ENCODE data around the gene TARS1.

TARS1 gene

DNA sequence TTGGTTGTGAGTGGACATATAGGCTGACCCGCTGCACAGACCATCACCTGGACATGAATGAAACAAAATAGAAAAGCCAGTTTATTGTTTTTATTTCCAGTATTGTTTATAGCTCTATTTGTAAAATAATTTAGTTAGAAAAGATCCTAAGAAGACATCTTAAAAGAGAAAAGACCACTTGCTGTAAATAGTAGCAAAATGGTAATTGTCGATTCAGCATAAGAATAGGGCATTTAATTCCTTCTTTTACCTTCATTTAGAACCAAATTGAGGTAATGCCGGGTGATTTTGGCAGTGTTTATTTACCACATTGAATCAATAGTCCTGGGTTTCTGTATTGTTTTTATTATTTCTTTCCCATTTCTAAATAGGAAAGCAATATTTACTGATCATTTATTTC is 7.4 kb downstream of the TARS1 start (continued):
- no peak for TF ChIP-seq ZIC2 (tag by site-specific recombination; IDR thresholded peaks at IDR 0.05)
- TF ChIP-seq ZNF404 (tag by site-specific recombination; IDR thresholded peaks at IDR 0.05): no peak
- no peak for TF ChIP-seq ZNF658 (tag by site-specific recombination; IDR thresholded peaks at IDR 0.05)

DNA sequence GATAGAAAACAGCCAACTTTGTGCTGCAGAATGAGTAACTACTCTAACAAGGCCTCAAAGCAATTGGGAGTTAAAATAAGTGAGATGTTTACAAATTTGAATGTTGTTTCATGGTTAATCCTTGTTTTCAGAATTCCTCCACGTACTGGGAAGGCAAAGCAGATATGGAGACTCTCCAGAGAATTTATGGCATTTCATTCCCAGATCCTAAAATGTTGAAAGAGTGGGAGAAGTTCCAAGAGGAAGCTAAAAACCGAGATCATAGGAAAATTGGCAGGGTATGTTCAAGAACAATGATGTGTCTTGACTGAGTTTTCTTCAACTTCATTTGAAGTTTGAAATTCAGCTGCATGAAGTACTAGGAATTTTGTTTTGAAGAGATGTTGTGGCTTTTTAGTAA is 16.4 kb downstream of the TARS1 start:
- ChIA-PET CTCF (no interaction called here), POLR2A (no interaction called here)
- H3K4me3 ChIP-seq (ENCODE audit: low read depth, low read length): no peak overlapping the region
- H3K4me1 ChIP-seq (ENCODE audit: control insufficient read depth, insufficient read depth, low read length): no peaks in the 10 kb centered on the region
- no peak overlapping the region for H3K27ac ChIP-seq (ENCODE audit: extremely low read depth, low read depth, low read length)
- TF ChIP-seq ZBTB21 (tag by site-specific recombination; IDR thresholded peaks at IDR 0.05): no peak
- TF ChIP-seq, protein P1, sequence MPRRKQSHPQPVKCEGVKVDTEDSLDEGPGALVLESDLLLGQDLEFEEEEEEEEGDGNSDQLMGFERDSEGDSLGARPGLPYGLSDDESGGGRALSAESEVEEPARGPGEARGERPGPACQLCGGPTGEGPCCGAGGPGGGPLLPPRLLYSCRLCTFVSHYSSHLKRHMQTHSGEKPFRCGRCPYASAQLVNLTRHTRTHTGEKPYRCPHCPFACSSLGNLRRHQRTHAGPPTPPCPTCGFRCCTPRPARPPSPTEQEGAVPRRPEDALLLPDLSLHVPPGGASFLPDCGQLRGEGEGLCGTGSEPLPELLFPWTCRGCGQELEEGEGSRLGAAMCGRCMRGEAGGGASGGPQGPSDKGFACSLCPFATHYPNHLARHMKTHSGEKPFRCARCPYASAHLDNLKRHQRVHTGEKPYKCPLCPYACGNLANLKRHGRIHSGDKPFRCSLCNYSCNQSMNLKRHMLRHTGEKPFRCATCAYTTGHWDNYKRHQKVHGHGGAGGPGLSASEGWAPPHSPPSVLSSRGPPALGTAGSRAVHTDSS (tag by site-specific recombination; IDR thresholded peaks at IDR 0.05): no peak
- no peak for TF ChIP-seq ZNF37A (tag by site-specific recombination; IDR thresholded peaks at IDR 0.05)
- no peak for TF ChIP-seq ZNF544 (tag by site-specific recombination; IDR thresholded peaks at IDR 0.05)
- TF ChIP-seq KLF16 (tag by site-specific recombination; IDR thresholded peaks at IDR 0.05): no peak
- TF ChIP-seq FEZF1 (tag by site-specific recombination; IDR thresholded peaks at IDR 0.05): no peak
- TF ChIP-seq ZNF394 (tag by site-specific recombination; IDR thresholded peaks at IDR 0.05; ENCODE audit: borderline replicate concordance): no peak
- no peak for TF ChIP-seq ZNF626 (tag by site-specific recombination; IDR thresholded peaks at IDR 0.05)
- no peak for TF ChIP-seq KLF8 (tag by site-specific recombination; IDR thresholded peaks at IDR 0.05)
- no peak for TF ChIP-seq ZIC2 (tag by site-specific recombination; IDR thresholded peaks at IDR 0.05)
- no peak for TF ChIP-seq ZBTB49 (tag by site-specific recombination; IDR thresholded peaks at IDR 0.05; ENCODE audit: low read depth)
- no peak for TF ChIP-seq ZNF677 (tag by site-specific recombination; IDR thresholded peaks at IDR 0.05)
- no peak for TF ChIP-seq ZNF600 (tag by site-specific recombination; IDR thresholded peaks at IDR 0.05)
- H3K36me3 ChIP-seq (ENCODE audit: control insufficient read depth in 2 of 2, insufficient read depth in 1 of 2, low read length in 2 of 2): peaks cover 98 to 99% of the 10 kb centered on the region in 2 experiments
- no peaks in the 10 kb centered on the region for H3K9me3 ChIP-seq (ENCODE audit: control insufficient read depth, insufficient read depth, low read depth, low read length)

DNA sequence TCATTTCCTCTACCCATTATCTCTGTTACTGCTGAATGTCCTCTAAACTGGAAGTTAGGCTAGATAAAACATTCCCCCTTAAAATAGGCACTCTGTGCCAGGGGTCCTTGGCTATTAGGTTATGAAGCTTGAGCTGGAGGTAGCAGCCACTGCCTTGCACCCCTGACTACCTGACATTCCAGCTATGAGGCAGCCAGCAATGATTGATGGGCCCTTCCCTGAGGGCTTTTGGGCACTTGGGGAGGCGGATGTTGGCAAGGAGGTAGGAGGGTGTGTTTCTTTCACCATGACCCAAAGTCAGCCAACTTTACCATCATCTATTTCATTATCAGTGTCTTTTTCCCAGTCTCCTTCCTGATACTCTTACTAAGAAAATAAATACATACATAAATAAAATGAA is 17.1 kb downstream of the TARS1 start:
- no peaks in the 10 kb centered on the region for H3K9me3 ChIP-seq (ENCODE audit: control insufficient read depth, insufficient read depth, low read depth, low read length)
- peaks cover 98 to 99% of the 10 kb centered on the region in 2 experiments for H3K36me3 ChIP-seq (ENCODE audit: control insufficient read depth in 2 of 2, insufficient read depth in 1 of 2, low read length in 2 of 2)
- no peak overlapping the region for H3K4me3 ChIP-seq (ENCODE audit: low read depth, low read length)
- POLR2A ChIA-PET: no interaction called here
- CTCF ChIA-PET: no interaction called here
- H3K27ac ChIP-seq (ENCODE audit: extremely low read depth, low read depth, low read length): no peak overlapping the region
- H3K4me1 ChIP-seq (ENCODE audit: control insufficient read depth, insufficient read depth, low read length): no peaks in the 10 kb centered on the region
- TF ChIP-seq ZXDB (tag by site-specific recombination; IDR thresholded peaks at IDR 0.05) (no peak), YY1 (tag by site-specific recombination; IDR thresholded peaks at IDR 0.05) (no peak), ZSCAN16 (tag by site-specific recombination; IDR thresholded peaks at IDR 0.05) (no peak), GLIS1 (tag by site-specific recombination; IDR thresholded peaks at IDR 0.05) (no peak), ZNF837 (tag by site-specific recombination; IDR thresholded peaks at IDR 0.05) (no peak), ZNF473 (tag by site-specific recombination; IDR thresholded peaks at IDR 0.05) (no peak), ZSCAN23 (tag by site-specific recombination; IDR thresholded peaks at IDR 0.05) (no peak), ZEB2 (tag by site-specific recombination; IDR thresholded peaks at IDR 0.05) (no peak), ZNF398 (tag by site-specific recombination; IDR thresholded peaks at IDR 0.05) (no peak), ZNF341 (tag by site-specific recombination; IDR thresholded peaks at IDR 0.05; ENCODE audit: low read depth) (no peak), ZNF423 (tag by site-specific recombination; IDR thresholded peaks at IDR 0.05) (no peak), ZNF324 (tag by site-specific recombination; IDR thresholded peaks at IDR 0.05) (no peak), ZNF571 (tag by site-specific recombination; IDR thresholded peaks at IDR 0.05) (no peak), ZNF157 (tag by site-specific recombination; IDR thresholded peaks at IDR 0.05) (no peak)
- TF ChIP-seq, protein P2, sequence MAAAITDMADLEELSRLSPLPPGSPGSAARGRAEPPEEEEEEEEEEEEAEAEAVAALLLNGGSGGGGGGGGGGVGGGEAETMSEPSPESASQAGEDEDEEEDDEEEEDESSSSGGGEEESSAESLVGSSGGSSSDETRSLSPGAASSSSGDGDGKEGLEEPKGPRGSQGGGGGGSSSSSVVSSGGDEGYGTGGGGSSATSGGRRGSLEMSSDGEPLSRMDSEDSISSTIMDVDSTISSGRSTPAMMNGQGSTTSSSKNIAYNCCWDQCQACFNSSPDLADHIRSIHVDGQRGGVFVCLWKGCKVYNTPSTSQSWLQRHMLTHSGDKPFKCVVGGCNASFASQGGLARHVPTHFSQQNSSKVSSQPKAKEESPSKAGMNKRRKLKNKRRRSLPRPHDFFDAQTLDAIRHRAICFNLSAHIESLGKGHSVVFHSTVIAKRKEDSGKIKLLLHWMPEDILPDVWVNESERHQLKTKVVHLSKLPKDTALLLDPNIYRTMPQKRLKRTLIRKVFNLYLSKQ (tag by site-specific recombination; IDR thresholded peaks at IDR 0.05; ENCODE audit: borderline replicate concordance): no peak
